ENCODE results near the gene PROM1. TPM values are rescaled to one million over a fixed set of nuclear protein-coding genes. Genes with fewer than 3 reads are reported as not detected.

Gene PROM1
- total RNA-seq, 1 donor: 264 TPM

DNA sequence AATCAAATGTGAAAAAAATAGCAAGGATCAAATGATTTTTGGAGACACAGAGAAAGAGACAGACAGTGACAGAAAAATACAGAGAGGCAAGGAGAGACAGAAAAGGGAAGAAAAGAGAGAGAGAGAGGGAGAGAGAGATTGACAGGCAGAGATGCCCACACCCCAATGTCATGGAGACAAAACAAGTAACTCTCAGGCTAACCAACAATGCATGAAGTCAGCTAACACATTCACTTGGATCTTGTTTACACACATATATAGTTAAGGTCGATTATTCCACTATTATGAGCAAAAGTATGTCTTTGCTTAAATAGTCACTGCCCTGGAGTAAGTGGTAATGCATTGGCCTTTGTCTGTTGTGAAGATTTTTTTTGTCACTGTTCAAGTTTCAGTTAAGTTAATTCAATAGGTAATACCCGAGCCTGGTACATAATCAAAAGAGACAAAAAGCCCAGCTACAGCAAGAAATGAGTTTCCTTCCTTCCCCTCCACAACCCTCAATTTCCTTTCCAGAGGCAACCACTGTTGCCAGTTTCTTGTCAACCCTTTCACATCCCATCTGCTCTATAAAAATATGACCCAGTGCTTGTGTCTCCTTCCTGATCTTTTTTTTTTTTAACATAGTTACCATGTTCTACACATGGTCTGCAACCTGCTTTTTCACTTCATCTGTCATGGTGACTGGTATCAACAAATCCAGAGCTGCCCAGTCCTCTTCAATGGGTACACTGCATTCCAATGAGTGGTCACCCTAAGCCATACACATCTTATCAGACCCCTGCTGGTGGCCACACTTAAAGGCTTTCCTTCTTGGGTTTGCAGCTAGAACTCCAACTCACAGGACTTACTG lies 52.1 kb downstream of the PROM1 start:
- peak in 2 of 3 donors; percentile 51 to 80 for DNase-seq (ENCODE audit: low read depth in 2 of 3, low spot score in 2 of 3)

DNA sequence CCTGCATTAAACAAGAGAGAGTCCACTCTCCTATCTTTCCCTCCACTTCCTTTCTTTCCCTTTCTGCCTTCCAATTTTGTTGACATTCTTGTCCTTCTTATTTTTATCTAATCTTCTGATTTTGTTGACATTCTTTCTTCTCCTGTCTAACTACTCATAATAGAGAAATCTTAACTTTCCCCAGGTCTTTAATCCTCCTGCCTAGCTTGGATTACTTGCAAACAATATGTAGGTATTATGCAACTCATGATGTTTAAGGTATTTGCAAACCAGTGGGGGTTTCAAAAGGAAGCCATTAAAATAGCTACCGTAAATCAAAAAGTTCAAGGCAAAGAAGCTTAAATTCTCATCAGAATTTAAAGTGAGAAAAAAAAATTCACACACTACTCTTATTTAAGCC lies 53.9 kb downstream of the PROM1 start:
- DNase-seq (ENCODE audit: low read depth in 2 of 3, low spot score in 2 of 3): no peak

- peak in 1 of 3 donors; percentile 23 for DNase-seq (ENCODE audit: low read depth in 2 of 3, low spot score in 2 of 3)
These were observed 54.6 kb downstream of the PROM1 start for GRCh38 chr4:16029262-16029661.

DNA sequence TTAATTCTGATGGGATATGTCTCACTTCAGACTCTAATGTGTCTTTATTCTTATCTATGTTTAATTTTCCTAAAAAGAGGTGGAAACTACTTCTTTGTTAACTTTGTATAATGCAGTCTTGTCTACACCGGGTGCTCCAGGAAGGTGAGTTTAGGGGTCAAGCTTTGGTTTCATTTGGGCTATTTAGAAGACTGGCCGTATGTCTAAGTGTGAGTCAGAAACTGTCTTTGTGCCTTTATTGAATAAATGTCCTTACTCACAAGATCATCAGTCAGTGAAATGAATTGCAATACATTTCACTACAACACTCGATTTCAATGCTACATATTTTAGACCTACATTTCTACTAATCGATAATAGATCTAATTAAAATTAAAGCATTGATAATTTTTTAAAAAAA lies 56.2 kb downstream of the PROM1 start:
- no peak for DNase-seq (ENCODE audit: low read depth in 2 of 3, low spot score in 2 of 3)

GRCh38 chr4:16027114-16027513 lies 56.7 kb downstream of the PROM1 start:
- DNase-seq (ENCODE audit: low read depth in 2 of 3, low spot score in 2 of 3): no peak

GRCh38 chr4:16026160-16026761 lies 57.6 kb downstream of the PROM1 start:
- peak; percentile 25 to 81 (median 60) for DNase-seq (ENCODE audit: low read depth in 2 of 3, low spot score in 2 of 3)

- DNase-seq (ENCODE audit: low read depth in 2 of 3, low spot score in 2 of 3): no peak
These were observed 58.6 kb downstream of the PROM1 start for GRCh38 chr4:16025268-16025667.

GRCh38 chr4:16023776-16024408 lies 59.9 kb downstream of the PROM1 start:
- DNase-seq (ENCODE audit: low read depth in 2 of 3, low spot score in 2 of 3): no peak

DNA sequence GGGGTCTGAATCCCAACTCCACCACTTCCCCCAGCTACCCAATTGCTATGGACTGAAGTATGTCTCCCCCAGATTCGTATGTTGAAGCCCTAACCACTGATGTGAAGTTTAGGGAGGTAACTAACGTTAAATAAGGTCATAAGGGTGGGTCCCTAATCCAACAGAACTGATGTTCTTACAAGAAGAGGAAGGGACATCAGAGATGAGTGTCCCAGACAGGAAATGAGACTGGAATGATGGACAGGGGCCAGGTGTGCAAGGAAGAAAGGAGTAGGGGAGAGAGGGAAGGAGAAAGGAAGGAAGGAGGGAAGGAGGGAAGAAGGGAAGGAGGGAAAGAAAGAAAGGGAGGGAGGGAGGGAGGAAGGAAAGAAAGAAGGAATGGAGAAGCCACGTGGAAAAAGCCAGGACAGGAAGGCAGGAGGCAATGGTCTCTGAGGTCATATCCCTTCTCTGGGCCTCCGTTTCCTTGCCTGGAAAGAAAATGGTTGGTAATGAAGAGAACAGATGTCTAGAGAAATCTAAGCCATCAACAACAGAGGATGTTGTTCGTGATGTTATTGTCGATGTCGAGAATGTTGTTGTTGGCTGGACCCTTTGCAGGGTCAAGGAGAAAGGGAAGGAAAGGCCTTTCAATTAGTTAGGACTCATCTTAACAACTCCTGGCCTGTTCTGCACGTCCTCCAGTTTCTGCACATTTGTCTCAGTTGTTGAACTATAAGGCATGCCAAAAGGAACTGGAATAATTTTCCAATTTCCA lies 61.8 kb downstream of the PROM1 start:
- no peak for DNase-seq (ENCODE audit: low read depth in 2 of 3, low spot score in 2 of 3)

DNA sequence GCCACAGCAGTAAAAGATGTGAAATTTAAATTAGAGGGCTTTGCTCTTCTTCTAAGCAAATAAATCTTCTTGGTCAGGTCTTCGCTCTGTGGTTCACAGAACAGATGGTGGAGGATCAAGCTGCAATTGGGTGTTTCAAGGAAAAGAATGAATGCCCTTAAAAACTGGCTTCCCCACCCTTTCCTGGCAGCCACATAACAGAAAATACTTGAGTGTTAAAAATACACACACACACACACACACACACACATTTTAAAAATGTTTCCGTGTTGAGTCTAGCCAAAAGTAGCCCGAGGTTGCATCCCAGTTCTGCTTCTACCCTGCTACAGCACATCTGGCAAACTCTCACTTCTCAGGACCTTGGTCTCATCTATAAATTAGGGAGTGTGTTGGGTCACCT lies 64.2 kb downstream of the PROM1 start:
- DNase-seq (ENCODE audit: low read depth in 2 of 3, low spot score in 2 of 3): peak in 1 of 3 donors; percentile 42

- DNase-seq (ENCODE audit: low read depth in 2 of 3, low spot score in 2 of 3): no peak
These were observed 65.0 kb downstream of the PROM1 start for GRCh38 chr4:16018841-16019240.

GRCh38 chr4:16018061-16018676 lies 65.7 kb downstream of the PROM1 start:
- DNase-seq (ENCODE audit: low read depth in 2 of 3, low spot score in 2 of 3): no peak

GRCh38 chr4:16016536-16016935 lies 67.3 kb downstream of the PROM1 start:
- no peak for DNase-seq (ENCODE audit: low read depth in 2 of 3, low spot score in 2 of 3)

- no peak for DNase-seq (ENCODE audit: low read depth in 2 of 3, low spot score in 2 of 3)
These were observed 72.7 kb downstream of the PROM1 start for GRCh38 chr4:16011173-16011572.

DNA sequence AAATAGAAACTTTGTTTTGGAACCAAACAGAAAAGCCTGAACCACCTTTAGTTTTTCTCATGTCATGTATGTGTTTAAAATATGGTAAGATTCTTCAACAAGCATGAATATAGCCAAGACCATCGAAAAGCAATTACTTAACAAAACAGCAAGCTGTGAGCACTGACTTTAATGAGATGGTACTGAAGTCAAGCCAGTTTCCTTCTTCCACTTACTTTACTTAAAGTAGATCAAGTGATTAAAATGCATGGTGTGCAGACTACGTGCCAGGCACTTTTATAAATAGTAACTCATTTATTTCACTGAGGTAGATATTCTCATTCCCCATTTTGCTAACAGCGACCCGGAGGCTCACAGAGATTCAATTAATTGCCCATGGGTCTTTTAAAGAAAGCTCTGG lies 74.7 kb downstream of the PROM1 start:
- no peak for DNase-seq (ENCODE audit: low read depth in 2 of 3, low spot score in 2 of 3)

DNA sequence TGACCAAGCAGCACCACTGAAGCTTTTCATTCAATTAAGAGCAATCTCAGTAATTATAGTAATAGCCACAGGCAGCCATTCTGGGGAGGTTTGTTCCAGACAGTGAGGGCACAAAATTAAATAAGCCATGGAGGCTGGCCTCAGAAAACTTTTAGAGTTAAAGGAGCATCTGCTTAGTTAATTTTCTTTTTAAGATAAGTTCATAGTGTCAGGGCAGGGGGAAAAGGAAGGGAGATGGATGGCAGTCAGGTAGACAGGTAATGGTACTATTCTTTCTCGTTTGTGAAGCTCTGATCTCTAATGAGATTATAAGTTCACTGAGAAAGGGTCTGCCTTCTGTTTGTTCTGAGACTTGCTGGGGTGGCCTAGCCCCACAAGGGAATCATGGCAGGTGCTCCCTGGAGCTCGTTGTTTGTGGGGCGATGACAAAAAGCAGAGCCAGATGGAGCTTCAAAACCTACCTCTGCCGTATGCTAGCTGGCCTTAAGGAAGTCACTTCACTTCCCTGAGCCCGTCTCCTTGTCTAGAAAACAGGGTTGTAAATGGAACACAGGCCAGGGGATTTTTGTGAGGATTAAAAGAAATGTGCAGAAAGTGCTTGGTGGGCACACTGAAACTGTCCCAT lies 76.2 kb downstream of the PROM1 start:
- no peak for DNase-seq (ENCODE audit: low read depth in 2 of 3, low spot score in 2 of 3)

DNA sequence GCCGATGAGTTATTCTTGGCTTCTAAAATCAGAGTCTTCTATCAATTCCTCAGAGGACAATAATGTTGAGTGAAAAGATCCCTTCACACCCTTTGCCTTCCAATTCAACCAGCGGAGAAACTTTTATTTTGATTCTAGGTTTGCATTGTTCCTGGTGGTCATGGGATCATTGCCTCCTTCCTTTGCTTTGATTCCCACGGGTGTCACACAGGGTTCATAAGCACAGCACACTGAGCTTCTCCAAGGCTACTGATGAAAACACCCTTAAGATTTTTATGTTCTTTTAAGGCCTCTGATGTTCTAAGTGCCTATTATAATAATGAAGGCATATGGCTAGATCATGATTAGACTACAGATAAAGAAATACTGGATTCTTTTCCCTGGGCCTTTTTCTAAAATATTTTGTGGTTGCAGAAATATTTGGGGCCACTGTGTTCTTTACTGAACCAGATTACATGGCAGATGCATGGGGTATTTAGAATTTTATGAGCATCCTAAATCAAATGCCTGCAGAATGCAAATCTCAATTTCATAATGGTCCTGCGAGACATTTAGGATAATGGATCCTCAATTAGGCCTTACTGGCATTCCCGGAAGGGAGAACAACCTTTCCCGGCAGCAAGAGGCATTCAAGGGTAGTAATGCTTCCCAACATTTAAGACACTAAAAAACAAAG lies 76.9 kb downstream of the PROM1 start:
- DNase-seq (ENCODE audit: low read depth in 2 of 3, low spot score in 2 of 3): no peak

DNA sequence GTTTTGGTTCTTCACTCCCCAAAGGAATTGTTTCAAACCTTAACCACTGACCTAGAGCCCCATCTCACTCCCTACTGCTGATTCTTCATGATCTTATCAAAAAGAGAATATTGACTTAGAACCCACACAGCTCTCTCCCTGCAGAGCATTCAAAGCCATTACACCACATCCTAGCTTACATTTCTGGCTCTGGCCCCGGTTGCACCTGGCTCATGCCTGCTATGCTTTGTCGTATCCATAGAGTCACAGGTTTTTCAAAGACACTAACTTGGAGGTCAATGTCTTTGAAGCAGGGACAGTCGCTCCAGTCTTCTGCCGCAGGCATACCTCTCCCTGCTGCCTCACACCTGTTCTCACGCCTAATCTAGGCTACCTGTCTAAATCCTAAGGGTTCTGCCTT lies 78.1 kb downstream of the PROM1 start:
- DNase-seq (ENCODE audit: low read depth in 2 of 3, low spot score in 2 of 3): no peak

- peak; percentile 25 to 91 (median 80) for DNase-seq (ENCODE audit: low read depth in 2 of 3, low spot score in 2 of 3)
These were observed 82.4 kb downstream of the PROM1 start for GRCh38 chr4:16001484-16001858.

Data from hematopoietic multipotent progenitor cell (in vitro differentiated cells).